HG02588 (cell line): ENCODE measurements around the gene SAMM50.

Source experiments
- ATAC-seq: cut with Tn5 transposase; IDR thresholded peaks from one replicate; pipeline ENCODE4 v1.9.1; 2021; ENCODE audit warnings: mild to moderate bottlenecking, moderate library complexity; ENCODE audit not compliant: unreplicated experiment

The SAMM50 gene

GRCh38 chr22:43945632-43946383, 9.4 kb upstream of the SAMM50 start:
- no peak for ATAC-seq

- ATAC-seq = no peak
Observed at GRCh38 chr22:43946384-43946667, 8.9 kb upstream of the SAMM50 start.

GRCh38 chr22:43948836-43949406, 6.3 kb upstream of the SAMM50 start:
- ATAC-seq = no peak

GRCh38 chr22:43951391-43951790, 3.9 kb upstream of the SAMM50 start:
- no peak for ATAC-seq

- ATAC-seq = no peak
Observed at GRCh38 chr22:43951966-43952365, 3.3 kb upstream of the SAMM50 start.

GRCh38 chr22:43953988-43954785, 1.1 kb upstream of the SAMM50 start:
- no peak for ATAC-seq

GRCh38 chr22:43955883-43956782, 891 bp downstream of the SAMM50 start:
- no peak for ATAC-seq

GRCh38 chr22:43956805-43957463, 1.7 kb downstream of the SAMM50 start:
- ATAC-seq = no peak

GRCh38 chr22:43957871-43958270, 2.6 kb downstream of the SAMM50 start:
- ATAC-seq = no peak

- ATAC-seq = no peak
Observed at GRCh38 chr22:43964314-43964857, 9.1 kb downstream of the SAMM50 start.

GRCh38 chr22:43967069-43967468, 11.8 kb downstream of the SAMM50 start:
- ATAC-seq = no peak

GRCh38 chr22:43968614-43969013, 13.4 kb downstream of the SAMM50 start:
- ATAC-seq = no peak

- no peak for ATAC-seq
Observed at GRCh38 chr22:43969021-43969878, 14.0 kb downstream of the SAMM50 start.

GRCh38 chr22:43969989-43970755, 14.9 kb downstream of the SAMM50 start:
- no peak for ATAC-seq

- no peak for ATAC-seq
Observed at GRCh38 chr22:43971112-43971511, 15.9 kb downstream of the SAMM50 start.

- ATAC-seq = no peak
Observed at GRCh38 chr22:43972931-43973462, 17.8 kb downstream of the SAMM50 start.

- no peak for ATAC-seq
Observed at GRCh38 chr22:43974028-43974545, 18.8 kb downstream of the SAMM50 start.

GRCh38 chr22:43975041-43975440, 19.8 kb downstream of the SAMM50 start:
- ATAC-seq = no peak
